ENCODE data around the gene CLPTM1L. TPM values are rescaled to one million over a fixed set of nuclear protein-coding genes. Genes with fewer than 3 reads are reported as not detected.
"Not testable (repeated sequence)": the region's sequence is repeated elsewhere in the genome, so short reads cannot be mapped to it uniquely, and the experiment has no call there.

Gene CLPTM1L
- polyA plus RNA-seq, 3 donors, result 14.1 to 76.2 (median 35.0) TPM

GRCh38 chr5:1285883-1286291 lies 59.0 kb downstream of the CLPTM1L start:
- H3K9me3 Mint-ChIP-seq, result peaks cover 10 to 35% (median 18%) of the 10 kb centered on the region in 7 donors

GRCh38 chr5:1285141-1285540 lies 59.8 kb downstream of the CLPTM1L start:
- DNase-seq, result no peak
- Mint-ChIP-seq H3K9me3 (peaks cover 11 to 42% (median 20%) of the 10 kb centered on the region in 7 donors), H3K4me3 (no peak overlapping the region), H3K27ac (no peak overlapping the region), H3K36me3 (no peaks in the 10 kb centered on the region), H3K27me3 (ENCODE audit: low read depth in 3 of 3) (peaks cover 0 to 3% (median 0%) of the 10 kb centered on the region in 3 donors), H3K4me1 (no peaks in the 10 kb centered on the region)
- H3K4me3 ChIP-seq (replicated peaks in 1 of 3; ENCODE audit: low read depth in 2 of 3, low read length in 3 of 3), result no peak overlapping the region
- no peak overlapping the region for H2AFZ ChIP-seq (ENCODE audit: insufficient read depth, low read depth, low read length, poor library complexity, severe bottlenecking)
- intact Hi-C loops (cut with micrococcal nuclease), result no loop called here
- peaks cover 0 to 49% of the 10 kb centered on the region in 2 donors for H3K9me3 ChIP-seq (replicated peaks in 1 of 2; ENCODE audit: control insufficient read depth in 1 of 2, insufficient read depth in 1 of 2, low read length in 2 of 2)
- H3K36me3 ChIP-seq (replicated peaks in 1 of 2; ENCODE audit: control insufficient read depth in 1 of 2, insufficient read depth in 2 of 2, low read length in 2 of 2), result no peaks in the 10 kb centered on the region
- no peaks in the 10 kb centered on the region for H4K20me1 ChIP-seq (ENCODE audit: insufficient read depth, low read length)
- H3K27ac ChIP-seq (ENCODE audit: low read depth in 1 of 2, low read length in 2 of 2), result no peak overlapping the region
- no peaks in the 10 kb centered on the region for H3K4me1 ChIP-seq (ENCODE audit: control insufficient read depth in 1 of 2, insufficient read depth in 2 of 2, low read length in 2 of 2)
- H3K9ac ChIP-seq (ENCODE audit: insufficient read depth, low read length, poor library complexity, severe bottlenecking), result no peak overlapping the region
- WGBS (ENCODE audit: insufficient coverage), result 93% methylated on average over 4 of the region's 12 CpGs
- no peak for TF ChIP-seq CTCF (IDR thresholded peaks at IDR 0.05)
- no peak overlapping the region for H3K4me2 ChIP-seq (replicated peaks; ENCODE audit: extremely low read depth, low read length, poor library complexity, severe bottlenecking)
- no peaks in the 10 kb centered on the region for H3K27me3 ChIP-seq (ENCODE audit: control insufficient read depth in 2 of 2, insufficient read depth in 2 of 2, low read length in 2 of 2)
- H3K79me2 ChIP-seq (ENCODE audit: insufficient read depth, low read length), result no peaks in the 10 kb centered on the region

More at GRCh38 chr5:1285883-1286291, 59.0 kb downstream of the CLPTM1L start:
- H3K27ac Mint-ChIP-seq, result no peak overlapping the region
- H3K4me1 Mint-ChIP-seq, result no peaks in the 10 kb centered on the region
- Histone ChIP-seq H3K4me1 (ENCODE audit: control insufficient read depth in 1 of 2, insufficient read depth in 2 of 2, low read length in 2 of 2) (no peaks in the 10 kb centered on the region), H3K9me3 (replicated peaks in 1 of 2; ENCODE audit: control insufficient read depth in 1 of 2, insufficient read depth in 1 of 2, low read length in 2 of 2) (peaks cover 0 to 41% of the 10 kb centered on the region in 2 donors), H4K20me1 (ENCODE audit: insufficient read depth, low read length) (no peaks in the 10 kb centered on the region), H3K79me2 (ENCODE audit: insufficient read depth, low read length) (no peaks in the 10 kb centered on the region), H3K4me3 (replicated peaks in 1 of 3; ENCODE audit: low read depth in 2 of 3, low read length in 3 of 3) (no peak overlapping the region), H2AFZ (ENCODE audit: insufficient read depth, low read depth, low read length, poor library complexity, severe bottlenecking) (no peak overlapping the region), H3K27ac (ENCODE audit: low read depth in 1 of 2, low read length in 2 of 2) (no peak overlapping the region), H3K36me3 (replicated peaks in 1 of 2; ENCODE audit: control insufficient read depth in 1 of 2, insufficient read depth in 2 of 2, low read length in 2 of 2) (no peaks in the 10 kb centered on the region), H3K27me3 (ENCODE audit: control insufficient read depth in 2 of 2, insufficient read depth in 2 of 2, low read length in 2 of 2) (no peaks in the 10 kb centered on the region), H3K9ac (ENCODE audit: insufficient read depth, low read length, poor library complexity, severe bottlenecking) (no peak overlapping the region), H3K4me2 (replicated peaks; ENCODE audit: extremely low read depth, low read length, poor library complexity, severe bottlenecking) (no peak overlapping the region)
- WGBS (ENCODE audit: insufficient coverage), result 97% methylated on average over 25 of the region's 25 CpGs
- H3K27me3 Mint-ChIP-seq (ENCODE audit: low read depth in 3 of 3), result peaks cover 0 to 3% (median 0%) of the 10 kb centered on the region in 3 donors
- intact Hi-C loops (cut with micrococcal nuclease), result no loop called here
- TF ChIP-seq CTCF (IDR thresholded peaks at IDR 0.05), result no peak
- H3K36me3 Mint-ChIP-seq, result no peaks in the 10 kb centered on the region
- no peak for DNase-seq
- no peak overlapping the region for H3K4me3 Mint-ChIP-seq

- H3K4me2 ChIP-seq (replicated peaks; ENCODE audit: extremely low read depth, low read length, poor library complexity, severe bottlenecking); H4K20me1 ChIP-seq (ENCODE audit: insufficient read depth, low read length); H3K4me1 Mint-ChIP-seq; H3K27me3 ChIP-seq (ENCODE audit: control insufficient read depth in 2 of 2, insufficient read depth in 2 of 2, low read length in 2 of 2); DNase-seq; H3K9ac ChIP-seq (ENCODE audit: insufficient read depth, low read length, poor library complexity, severe bottlenecking); H3K4me3 ChIP-seq (replicated peaks in 1 of 3; ENCODE audit: low read depth in 2 of 3, low read length in 3 of 3); H3K36me3 ChIP-seq (replicated peaks in 1 of 2; ENCODE audit: control insufficient read depth in 1 of 2, insufficient read depth in 2 of 2, low read length in 2 of 2); H3K36me3 Mint-ChIP-seq; H2AFZ ChIP-seq (ENCODE audit: insufficient read depth, low read depth, low read length, poor library complexity, severe bottlenecking); H3K4me3 Mint-ChIP-seq; H3K27me3 Mint-ChIP-seq (ENCODE audit: low read depth in 3 of 3); H3K27ac ChIP-seq (ENCODE audit: low read depth in 1 of 2, low read length in 2 of 2); H3K79me2 ChIP-seq (ENCODE audit: insufficient read depth, low read length); intact Hi-C loops (cut with micrococcal nuclease); H3K4me1 ChIP-seq (ENCODE audit: control insufficient read depth in 1 of 2, insufficient read depth in 2 of 2, low read length in 2 of 2): not testable (repeated sequence)
- peak overlapping the region in 1 of 7 donors; percentile 33 for H3K27ac Mint-ChIP-seq
- WGBS (ENCODE audit: insufficient coverage), result 85% methylated on average over 20 of the region's 27 CpGs
- H3K9me3 ChIP-seq (replicated peaks in 1 of 2; ENCODE audit: control insufficient read depth in 1 of 2, insufficient read depth in 1 of 2, low read length in 2 of 2), result peaks cover 2 to 56% of the 10 kb centered on the region in 2 donors
- peaks cover 18 to 49% (median 26%) of the 10 kb centered on the region in 7 donors for H3K9me3 Mint-ChIP-seq
Observed at GRCh38 chr5:1284336-1284970, 60.4 kb downstream of the CLPTM1L start.
